ENCODE measurements around the gene PILRB. TPM values are rescaled to one million over a fixed set of nuclear protein-coding genes. Genes with fewer than 3 reads are reported as not detected.
"Not testable (repeated sequence)": the region's sequence is repeated elsewhere in the genome, so short reads cannot be mapped to it uniquely, and the experiment has no call there.

Gene PILRB
- total RNA-seq, 1 donor from 2014 or later = 79.4 TPM

GRCh38 chr7:100356416-100357068 lies 1.4 kb upstream of the PILRB start:
- H3K4me1 Mint-ChIP-seq = peaks cover 30% of the 10 kb centered on the region
- H3K27ac Mint-ChIP-seq = no peak overlapping the region
- POLR2A ChIA-PET = no interaction called here

GRCh38 chr7:100357131-100357561 lies 771 bp upstream of the PILRB start:
- H3K9me3 Mint-ChIP-seq = no peaks in the 10 kb centered on the region
- no peak overlapping the region for H3K27ac Mint-ChIP-seq
- DNase-seq (no peak), ATAC-seq (ENCODE audit: low read depth) (no peak)
- ChIA-PET CTCF (interaction anchor here (1.8 to 2.1 kb wide), 2 partner anchors 50 to 93 kb away, joined by 5 to 6 read pairs; no protein-coding TSS in a partner anchor), POLR2A (interaction anchor here (0.5 kb wide), 1 partner anchor 223 kb away, joined by 3 read pairs; no protein-coding TSS in a partner anchor)
- TF ChIP-seq CTCF (IDR thresholded peaks at IDR 0.05) = no peak
- no peaks in the 10 kb centered on the region for H3K27me3 Mint-ChIP-seq
- intact Hi-C loops (cut with micrococcal nuclease) = no loop called here
- H3K4me1 Mint-ChIP-seq = peaks cover 28% of the 10 kb centered on the region
- no peak overlapping the region for H3K4me3 Mint-ChIP-seq
- peaks cover 81% of the 10 kb centered on the region for H3K36me3 Mint-ChIP-seq (ENCODE audit: low read depth)

More at GRCh38 chr7:100356416-100357068, 1.4 kb upstream of the PILRB start:
- CTCF ChIA-PET = interaction anchor here (1.8 to 2.1 kb wide), 2 partner anchors 51 to 94 kb away, joined by 5 to 6 read pairs; no protein-coding TSS in a partner anchor
- DNase-seq = no peak
- Mint-ChIP-seq H3K27me3 (no peaks in the 10 kb centered on the region), H3K9me3 (no peaks in the 10 kb centered on the region), H3K4me3 (no peak overlapping the region), H3K36me3 (ENCODE audit: low read depth) (peaks cover 76% of the 10 kb centered on the region)
- TF ChIP-seq CTCF (IDR thresholded peaks at IDR 0.05) = no peak
- intact Hi-C loops (cut with micrococcal nuclease) = no loop called here
- no peak for ATAC-seq (ENCODE audit: low read depth)

- ATAC-seq (ENCODE audit: low read depth) (no peak), DNase-seq (no peak)
- POLR2A ChIA-PET = interaction anchor here (0.5 to 2.7 kb wide), 4 partner anchors 10 to 107 kb away, joined by 3 to 10 read pairs (median 4); partner anchors contain the start of gene ZCWPW1
- Mint-ChIP-seq H3K36me3 (ENCODE audit: low read depth) (peaks cover 84% of the 10 kb centered on the region), H3K4me3 (no peak overlapping the region), H3K9me3 (no peaks in the 10 kb centered on the region), H3K27ac (peak overlapping the region; percentile 63), H3K4me1 (peaks cover 26% of the 10 kb centered on the region), H3K27me3 (no peaks in the 10 kb centered on the region)
- CTCF ChIA-PET = interaction anchor here (0.8 to 2.9 kb wide), 6 partner anchors 9 to 92 kb away, joined by 3 to 35 read pairs (median 4); no protein-coding TSS in a partner anchor
- TF ChIP-seq CTCF (IDR thresholded peaks at IDR 0.05) = no peak
- intact Hi-C loops (cut with micrococcal nuclease) = loop anchor here (1.0 kb wide), 3 partner anchors 10 to 91 kb away; no protein-coding TSS in a partner anchor
These were observed 918 bp downstream of the PILRB start for GRCh38 chr7:100358857-100359212.

GRCh38 chr7:100360135-100360854 lies 2.4 kb downstream of the PILRB start:
- Mint-ChIP-seq H3K9me3 (no peaks in the 10 kb centered on the region), H3K4me3 (no peak overlapping the region), H3K27me3 (no peaks in the 10 kb centered on the region), H3K4me1 (peaks cover 37% of the 10 kb centered on the region), H3K27ac (peak overlapping the region; percentile 21), H3K36me3 (ENCODE audit: low read depth) (peaks cover 83% of the 10 kb centered on the region)
- DNase-seq (no peak), ATAC-seq (ENCODE audit: low read depth) (no peak)
- intact Hi-C loops (cut with micrococcal nuclease) = no loop called here
- TF ChIP-seq CTCF (IDR thresholded peaks at IDR 0.05) = no peak
- ChIA-PET POLR2A (interaction anchor here (2.7 kb wide), 1 partner anchor 8 kb away, joined by 10 read pairs; no protein-coding TSS in a partner anchor), CTCF (interaction anchor here (1.4 to 2.9 kb wide), 3 partner anchors 9 to 47 kb away, joined by 4 to 35 read pairs (median 5); no protein-coding TSS in a partner anchor)

GRCh38 chr7:100363098-100363497 lies 5.2 kb downstream of the PILRB start:
- POLR2A ChIA-PET = no interaction called here
- DNase-seq (no peak), ATAC-seq (ENCODE audit: low read depth) (no peak)
- H3K27ac Mint-ChIP-seq = no peak overlapping the region
- H3K36me3 Mint-ChIP-seq (ENCODE audit: low read depth) = peaks cover 62% of the 10 kb centered on the region
- no peak for TF ChIP-seq CTCF (IDR thresholded peaks at IDR 0.05)
- H3K27me3 Mint-ChIP-seq = no peaks in the 10 kb centered on the region
- no peak overlapping the region for H3K4me3 Mint-ChIP-seq
- CTCF ChIA-PET = interaction anchor here (1.4 kb wide), 1 partner anchor 44 kb away, joined by 3 read pairs; no protein-coding TSS in a partner anchor
- peaks cover 57% of the 10 kb centered on the region for H3K4me1 Mint-ChIP-seq
- no peaks in the 10 kb centered on the region for H3K9me3 Mint-ChIP-seq
- intact Hi-C loops (cut with micrococcal nuclease) = no loop called here

GRCh38 chr7:100363797-100364196 lies 5.9 kb downstream of the PILRB start:
- intact Hi-C loops (cut with micrococcal nuclease); DNase-seq; H3K27me3 Mint-ChIP-seq; ATAC-seq (ENCODE audit: low read depth); H3K4me3 Mint-ChIP-seq; H3K9me3 Mint-ChIP-seq; H3K27ac Mint-ChIP-seq: not testable (repeated sequence)
- CTCF ChIA-PET = interaction anchor here (1.4 kb wide), 1 partner anchor 44 kb away, joined by 3 read pairs; no protein-coding TSS in a partner anchor
- peaks cover 55% of the 10 kb centered on the region for H3K36me3 Mint-ChIP-seq (ENCODE audit: low read depth)
- H3K4me1 Mint-ChIP-seq = peaks cover 57% of the 10 kb centered on the region
- POLR2A ChIA-PET = interaction anchor here (0.7 kb wide), 2 partner anchors 8 to 28 kb away, joined by 3 to 6 read pairs; no protein-coding TSS in a partner anchor
